Progenitor cell of endocrine pancreas (in vitro differentiated cells): ENCODE data around the gene OR1N1. TPM values are rescaled to one million over a fixed set of nuclear protein-coding genes. Genes with fewer than 3 reads are reported as not detected.

ENCODE experiments used
- DNase-seq: peaks from one replicate; pipeline ENCODE4 v3.0.0; 2021; ENCODE audit warnings: low spot score; ENCODE audit not compliant: unreplicated experiment
- H3K27ac Mint-ChIP-seq: 2 replicates; pipeline ENCODE4 v1.8.0; 2021; ENCODE audit warnings: mild to moderate bottlenecking, moderate library complexity, mixed read lengths
- H3K27me3 Mint-ChIP-seq: 2 replicates; pipeline ENCODE4 v1.8.0; 2021; ENCODE audit warnings: mixed read lengths
- H3K36me3 Mint-ChIP-seq: 2 replicates; pipeline ENCODE4 v1.8.0; 2022; ENCODE audit warnings: mixed read lengths; ENCODE audit not compliant: insufficient read depth
- H3K4me1 Mint-ChIP-seq: 2 replicates; pipeline ENCODE4 v1.8.0; 2021; ENCODE audit warnings: low read depth, mixed read lengths
- H3K4me3 Mint-ChIP-seq: 2 replicates; pipeline ENCODE4 v1.8.0; 2021; ENCODE audit warnings: low read depth, mild to moderate bottlenecking, moderate library complexity, mixed read lengths
- H3K9me3 Mint-ChIP-seq: 2 replicates; pipeline ENCODE4 v1.8.0; 2021; ENCODE audit warnings: low read depth, mixed read lengths
- total RNA-seq: library from RNA; stranded (reverse); gene quantifications from 2 replicates; pipeline ENCODE4 v1.2.1, GENCODE V29; 2021
- TF ChIP-seq, protein P1 (sequence below): fragments of 200-600 bp; sonication (generic); IDR thresholded peaks from one replicate; pipeline ENCODE4 v1.5.0; 2021; ENCODE audit warnings: antibody characterized with exemption, mild to moderate bottlenecking; ENCODE audit not compliant: unreplicated experiment

OR1N1 gene
- total RNA-seq, 1 donor from 2014 or later = not detected

DNA sequence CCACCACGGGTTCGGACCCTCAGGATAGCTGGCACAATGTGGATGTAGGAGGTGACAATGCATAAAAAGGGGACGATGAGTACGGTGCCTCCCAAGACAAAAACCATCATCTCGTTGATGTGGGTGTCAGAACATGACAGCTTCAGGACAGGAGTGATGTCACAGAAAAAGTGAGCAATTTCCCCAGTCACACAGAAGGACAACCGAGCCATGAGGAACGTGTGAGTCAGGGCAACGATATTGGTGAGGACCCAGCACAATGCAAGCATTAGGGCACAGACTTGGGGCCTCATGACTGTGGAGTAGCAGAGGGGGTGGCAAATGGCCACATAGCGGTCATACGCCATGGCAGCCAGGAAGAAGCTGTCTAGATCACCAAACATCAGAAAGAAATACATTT, 491 bp downstream of the OR1N1 start:
- H3K4me1 Mint-ChIP-seq = peaks cover 2% of the 10 kb centered on the region
- H3K9me3 Mint-ChIP-seq = peaks cover 31% of the 10 kb centered on the region
- no peak for DNase-seq
- no peaks in the 10 kb centered on the region for H3K36me3 Mint-ChIP-seq
- H3K27ac Mint-ChIP-seq = no peak overlapping the region
- H3K27me3 Mint-ChIP-seq = peaks cover 8% of the 10 kb centered on the region
- TF ChIP-seq, protein P1, sequence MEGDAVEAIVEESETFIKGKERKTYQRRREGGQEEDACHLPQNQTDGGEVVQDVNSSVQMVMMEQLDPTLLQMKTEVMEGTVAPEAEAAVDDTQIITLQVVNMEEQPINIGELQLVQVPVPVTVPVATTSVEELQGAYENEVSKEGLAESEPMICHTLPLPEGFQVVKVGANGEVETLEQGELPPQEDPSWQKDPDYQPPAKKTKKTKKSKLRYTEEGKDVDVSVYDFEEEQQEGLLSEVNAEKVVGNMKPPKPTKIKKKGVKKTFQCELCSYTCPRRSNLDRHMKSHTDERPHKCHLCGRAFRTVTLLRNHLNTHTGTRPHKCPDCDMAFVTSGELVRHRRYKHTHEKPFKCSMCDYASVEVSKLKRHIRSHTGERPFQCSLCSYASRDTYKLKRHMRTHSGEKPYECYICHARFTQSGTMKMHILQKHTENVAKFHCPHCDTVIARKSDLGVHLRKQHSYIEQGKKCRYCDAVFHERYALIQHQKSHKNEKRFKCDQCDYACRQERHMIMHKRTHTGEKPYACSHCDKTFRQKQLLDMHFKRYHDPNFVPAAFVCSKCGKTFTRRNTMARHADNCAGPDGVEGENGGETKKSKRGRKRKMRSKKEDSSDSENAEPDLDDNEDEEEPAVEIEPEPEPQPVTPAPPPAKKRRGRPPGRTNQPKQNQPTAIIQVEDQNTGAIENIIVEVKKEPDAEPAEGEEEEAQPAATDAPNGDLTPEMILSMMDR = no peak
- H3K4me3 Mint-ChIP-seq = no peak overlapping the region

DNA sequence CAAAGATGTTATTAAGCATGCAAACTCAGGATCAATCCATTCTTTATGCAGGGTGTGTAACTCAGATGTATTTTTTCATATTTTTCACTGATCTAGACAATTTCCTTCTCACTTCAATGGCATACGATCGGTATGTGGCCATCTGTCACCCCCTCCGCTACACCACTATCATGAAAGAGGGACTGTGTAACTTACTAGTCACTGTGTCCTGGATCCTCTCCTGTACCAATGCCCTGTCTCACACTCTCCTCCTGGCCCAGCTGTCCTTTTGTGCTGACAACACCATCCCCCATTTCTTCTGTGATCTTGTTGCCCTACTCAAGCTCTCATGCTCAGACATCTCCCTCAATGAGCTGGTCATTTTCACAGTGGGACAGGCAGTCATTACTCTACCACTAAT, 7.7 kb downstream of the OR1N1 start:
- Mint-ChIP-seq H3K4me1 (no peaks in the 10 kb centered on the region), H3K36me3 (no peaks in the 10 kb centered on the region), H3K9me3 (peaks cover 12% of the 10 kb centered on the region), H3K27me3 (peaks cover 31% of the 10 kb centered on the region), H3K27ac (no peak overlapping the region), H3K4me3 (no peak overlapping the region)
- TF ChIP-seq, protein P1 = no peak
- no peak for DNase-seq

DNA sequence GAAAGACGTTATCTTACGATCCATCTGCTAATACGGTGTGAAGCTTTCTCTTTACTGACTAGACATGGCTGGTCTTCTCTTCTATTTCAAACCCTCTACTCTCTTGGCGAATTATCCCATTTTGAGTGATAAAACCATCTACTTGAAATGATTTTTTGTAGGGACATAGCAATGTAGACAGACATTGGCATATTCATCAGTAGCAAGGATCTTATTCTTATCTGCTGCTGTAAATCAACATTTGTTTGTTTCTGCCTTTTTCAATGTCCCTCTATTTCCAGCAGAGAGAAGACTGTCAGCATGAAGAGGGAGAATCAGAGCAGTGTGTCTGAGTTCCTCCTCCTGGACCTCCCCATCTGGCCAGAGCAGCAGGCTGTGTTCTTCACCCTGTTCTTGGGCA, 8.3 kb downstream of the OR1N1 start, which contains the start of gene OR1J4:
Gene OR1J4 (plus strand): TSS at position 301 of the 400 bp plus-strand sequence. CDS start 0 bp downstream, at position 301.
- no peaks in the 10 kb centered on the region for H3K4me1 Mint-ChIP-seq

DNA sequence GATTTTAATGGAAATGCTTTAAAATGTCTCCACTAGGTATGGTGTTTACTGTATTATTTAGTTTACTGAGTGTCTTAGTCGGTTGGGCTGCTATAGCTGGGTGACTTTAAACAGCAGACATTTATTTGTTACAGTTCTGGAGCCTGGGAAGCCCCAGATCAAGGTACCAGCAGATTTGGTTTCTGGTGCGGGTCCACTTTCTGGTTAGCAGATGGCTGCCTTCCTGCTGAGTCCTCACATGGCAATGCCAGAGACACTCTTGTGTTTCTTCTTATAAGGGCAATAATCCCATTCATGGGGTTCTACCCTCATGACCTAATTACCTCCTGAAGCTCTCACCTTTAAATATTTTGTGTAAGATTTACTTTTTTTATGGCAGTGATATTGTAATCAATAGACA, 8.9 kb downstream of the OR1N1 start:
- Mint-ChIP-seq H3K36me3 (no peaks in the 10 kb centered on the region), H3K4me3 (no peak overlapping the region), H3K9me3 (peaks cover 10% of the 10 kb centered on the region), H3K27me3 (peaks cover 33% of the 10 kb centered on the region), H3K27ac (no peak overlapping the region), H3K4me1 (no peaks in the 10 kb centered on the region)
- TF ChIP-seq, protein P1 = no peak
- no peak for DNase-seq

More for the DNA sequence above, 8.3 kb downstream of the OR1N1 start, which contains the start of gene OR1J4:
- TF ChIP-seq, protein P1 = no peak
- Mint-ChIP-seq H3K4me3 (no peak within 1 kb of the TSS), H3K36me3 (no peaks in the 10 kb centered on the region), H3K27me3 (peaks cover 33% of the 10 kb centered on the region), H3K27ac (no peak within 1 kb of the TSS), H3K9me3 (peaks cover 12% of the 10 kb centered on the region)
- no peak for DNase-seq

DNA sequence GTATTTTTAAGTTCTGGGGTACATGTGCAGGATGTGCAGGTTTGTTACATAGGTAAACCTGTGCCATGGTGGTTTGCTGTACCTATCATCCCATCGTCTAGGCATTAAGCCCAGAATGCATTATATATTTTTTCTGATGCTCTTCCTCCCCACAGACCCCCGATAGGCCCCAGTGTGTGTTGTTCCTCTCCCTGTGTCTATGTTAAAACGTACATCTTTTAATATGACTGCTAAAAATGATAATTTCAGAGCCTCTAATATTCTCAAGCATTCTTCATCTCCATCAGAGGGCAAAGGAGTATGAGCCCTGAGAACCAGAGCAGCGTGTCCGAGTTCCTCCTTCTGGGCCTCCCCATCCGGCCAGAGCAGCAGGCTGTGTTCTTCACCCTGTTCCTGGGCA, 16.6 kb downstream of the OR1N1 start, which contains the start of gene OR1J2:
Gene OR1J2 (plus strand): TSS at position 301 of the 400 bp plus-strand sequence. CDS start 0 bp downstream, at position 301.
- no peak within 1 kb of the TSS for H3K27ac Mint-ChIP-seq
- H3K9me3 Mint-ChIP-seq = peaks cover 7% of the 10 kb centered on the region
- H3K4me3 Mint-ChIP-seq = no peak within 1 kb of the TSS
- peaks cover 1% of the 10 kb centered on the region for H3K36me3 Mint-ChIP-seq
- no peak for DNase-seq
- H3K4me1 Mint-ChIP-seq = peaks cover 7% of the 10 kb centered on the region
- TF ChIP-seq, protein P1 = no peak
- H3K27me3 Mint-ChIP-seq = peaks cover 58% of the 10 kb centered on the region
